HG03064 (cell line): ENCODE data around the gene ADA.
"Not testable (repeated sequence)": the region's sequence is repeated elsewhere in the genome, so short reads cannot be mapped to it uniquely, and the experiment has no call there.

Source experiments
- ATAC-seq: cut with Tn5 transposase; IDR thresholded peaks from one replicate; pipeline ENCODE4 v1.9.1; 2021; ENCODE audit warnings: low read depth; ENCODE audit not compliant: unreplicated experiment

ADA gene

GRCh38 chr20:44606725-44607441, 44.6 kb downstream of the ADA start:
- ATAC-seq = no peak

DNA sequence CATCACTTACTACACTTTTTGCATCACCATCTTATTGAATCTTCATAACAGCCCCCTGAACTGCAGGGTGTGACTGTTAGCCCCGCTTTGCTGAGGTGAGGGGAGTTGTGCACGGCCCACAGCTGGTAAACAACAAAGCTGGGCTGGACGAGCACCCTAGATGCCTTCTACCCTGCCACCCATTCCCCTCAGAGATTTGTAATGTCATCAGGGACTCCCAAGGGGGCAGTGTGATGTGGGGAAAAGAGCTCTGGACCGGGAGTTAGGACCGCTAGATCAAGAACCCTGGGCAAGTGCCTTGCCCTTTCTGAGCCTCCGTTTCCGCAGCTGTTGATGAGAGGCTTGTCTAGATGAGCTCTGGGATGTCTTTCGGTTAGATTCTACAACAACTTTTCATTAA, 48.2 kb downstream of the ADA start:
- no peak for ATAC-seq

DNA sequence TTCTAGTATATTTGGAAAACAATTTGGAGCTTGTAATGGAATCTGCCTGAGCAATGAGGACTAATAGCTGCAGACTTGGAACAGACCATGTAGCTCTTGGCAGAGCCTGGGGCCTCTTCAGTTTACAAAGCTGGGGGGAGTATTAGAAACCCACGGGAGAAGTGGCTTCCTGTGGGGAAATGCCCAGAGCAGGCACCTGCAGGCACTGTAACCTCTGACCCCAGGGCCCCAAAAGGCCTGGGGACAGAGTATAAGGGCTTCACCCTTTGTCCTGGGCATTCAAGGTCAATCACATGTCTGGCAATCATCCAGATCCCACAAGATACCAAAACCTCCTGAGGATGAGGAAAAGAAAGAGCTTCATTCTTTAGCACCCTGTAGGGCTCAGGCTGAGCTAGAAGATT, 49.7 kb downstream of the ADA start:
- ATAC-seq = no peak

GRCh38 chr20:44601236-44601671, 50.2 kb downstream of the ADA start:
- no peak for ATAC-seq

- ATAC-seq = no peak
Measured at GRCh38 chr20:44600758-44601201, 50.7 kb downstream of the ADA start.

GRCh38 chr20:44600301-44600700, 51.2 kb downstream of the ADA start:
- no peak for ATAC-seq

DNA sequence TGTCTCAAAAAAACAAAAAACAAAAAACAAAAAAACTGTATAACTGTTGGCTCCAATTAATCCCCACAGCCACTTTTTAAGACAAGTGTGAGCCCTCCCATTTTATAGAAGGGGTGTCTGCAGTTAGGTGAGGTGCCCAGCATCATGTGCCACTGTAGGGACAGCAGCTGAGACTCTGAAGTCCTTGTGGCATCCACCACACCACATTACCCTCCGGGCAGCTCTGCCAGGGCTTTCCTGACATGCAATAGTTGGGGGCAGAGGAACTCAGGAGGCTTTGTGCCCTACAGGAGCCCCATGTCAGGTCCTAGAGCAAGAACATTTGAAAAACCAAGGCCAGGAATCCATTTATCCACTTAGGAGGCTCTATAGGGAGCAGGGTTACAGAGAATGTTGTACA, 51.8 kb downstream of the ADA start:
- no peak for ATAC-seq

GRCh38 chr20:44598423-44599305, 52.8 kb downstream of the ADA start:
- ATAC-seq = no peak

DNA sequence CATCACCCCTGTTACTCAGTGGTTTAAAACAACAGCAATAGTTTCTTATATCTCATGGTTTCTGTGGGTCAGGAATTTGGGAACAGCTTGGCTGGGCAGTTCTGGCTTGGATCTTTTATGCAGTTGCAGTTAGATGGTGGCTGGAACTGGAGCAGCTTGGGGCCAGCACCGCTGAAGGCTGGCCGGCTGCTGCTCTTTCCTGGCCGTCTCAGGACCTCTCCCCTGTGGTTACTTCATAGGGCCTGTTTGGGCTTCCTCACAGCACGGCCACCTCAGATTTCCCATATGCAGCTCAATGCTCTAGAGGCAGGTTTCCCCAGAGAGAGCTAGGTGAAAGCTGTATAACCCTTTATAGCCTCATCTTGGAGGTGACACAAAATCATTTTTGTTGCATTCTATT, 53.6 kb downstream of the ADA start:
- ATAC-seq = no peak

DNA sequence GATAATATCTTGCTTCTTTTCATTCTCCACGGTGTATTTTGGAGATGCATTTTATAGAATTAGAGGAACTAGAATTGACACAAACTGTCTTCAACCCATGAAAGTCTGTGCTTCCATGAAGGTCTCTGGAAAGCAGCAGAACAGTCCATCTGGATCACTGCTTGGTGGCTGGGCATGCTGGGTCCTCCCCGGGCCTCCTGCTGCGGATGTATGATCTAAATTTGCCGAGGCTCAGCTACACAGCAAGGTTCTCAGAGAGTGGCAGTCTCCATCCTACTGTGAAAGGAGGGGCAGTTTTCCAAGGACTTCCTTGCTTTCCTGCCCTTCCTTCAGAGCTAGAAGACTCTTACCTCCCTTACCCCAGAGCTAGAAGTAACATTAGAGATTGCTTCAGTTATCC, 54.0 kb downstream of the ADA start:
- ATAC-seq = no peak

- ATAC-seq = no peak
Measured at GRCh38 chr20:44596876-44597275, 54.6 kb downstream of the ADA start.

DNA sequence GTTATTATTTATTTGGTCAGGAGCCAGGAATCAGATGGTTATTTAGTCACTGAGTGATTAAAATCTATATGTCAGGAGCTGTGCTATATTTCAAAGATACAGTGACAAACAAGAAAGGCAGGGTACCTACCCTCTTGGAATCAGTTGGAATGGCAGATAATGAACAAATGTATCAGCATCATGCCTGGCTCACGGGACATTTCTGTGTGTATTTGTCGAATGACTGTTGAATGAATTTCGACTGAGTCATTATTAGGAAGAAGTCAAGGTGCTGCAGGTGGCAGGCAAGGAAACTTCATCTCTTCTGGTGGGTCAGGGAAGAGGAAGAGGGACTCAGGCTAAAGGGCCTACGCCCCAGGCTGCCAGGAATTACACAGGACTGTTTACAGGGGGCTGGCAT, 55.5 kb downstream of the ADA start:
- no peak for ATAC-seq

DNA sequence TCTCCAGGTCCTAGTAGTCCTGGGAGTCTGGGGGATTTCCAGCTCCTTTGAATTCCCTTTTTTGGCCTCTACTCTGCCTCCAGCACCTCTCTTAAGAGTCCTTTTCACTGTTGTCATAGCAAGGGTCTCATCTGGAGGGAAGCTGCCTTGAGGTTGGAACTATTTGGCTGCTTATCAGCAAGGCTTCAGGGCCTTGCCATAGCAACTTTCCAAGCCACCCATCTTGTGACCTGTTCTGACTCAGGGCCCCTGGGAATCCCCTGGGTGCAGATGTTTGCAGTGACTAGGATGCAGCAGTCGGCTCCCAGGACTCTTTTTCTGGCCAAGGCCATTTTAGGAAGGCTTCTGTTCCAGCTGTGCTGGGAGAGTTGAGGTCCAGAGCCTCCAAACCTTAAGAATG, 56.8 kb downstream of the ADA start:
- ATAC-seq = no peak

DNA sequence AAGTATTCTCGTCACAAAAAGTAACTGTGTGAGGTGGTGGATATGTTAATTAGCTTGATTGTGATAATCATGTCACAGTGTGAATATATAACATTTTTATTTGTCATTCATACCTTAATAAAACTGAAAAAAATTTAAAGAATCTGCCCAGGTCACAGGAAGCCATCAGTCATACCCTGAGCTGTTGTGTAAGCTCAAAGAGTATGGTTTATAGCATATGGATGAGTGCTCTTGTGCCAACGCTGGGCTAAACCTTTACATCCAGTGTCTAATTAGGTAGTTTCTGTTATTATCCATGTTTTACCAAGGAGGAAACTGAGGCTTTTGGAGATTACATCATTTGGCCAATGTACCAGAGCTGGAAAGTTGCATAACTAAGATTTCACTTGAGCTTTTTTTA, 57.7 kb downstream of the ADA start:
- no peak for ATAC-seq

DNA sequence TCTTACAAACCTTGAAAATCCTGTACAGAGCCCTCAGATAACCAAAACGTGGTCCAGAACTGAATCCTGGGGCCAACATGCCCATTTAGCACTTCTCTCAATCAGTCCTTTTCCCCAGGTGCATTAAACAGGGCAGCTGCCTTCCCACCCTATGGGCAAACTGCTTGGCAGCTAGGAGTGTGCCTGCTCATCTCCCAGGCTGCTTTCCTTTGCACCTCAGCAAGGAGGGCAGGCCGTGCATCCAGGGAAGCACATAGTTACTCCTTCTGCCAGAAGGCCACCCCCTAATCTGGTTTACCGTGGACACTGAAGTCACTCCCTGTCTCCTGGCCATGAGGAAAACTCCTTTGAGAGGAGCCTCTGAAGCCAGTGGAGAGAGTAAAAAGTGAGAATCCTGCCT, 59.1 kb downstream of the ADA start:
- ATAC-seq = no peak

GRCh38 chr20:44590980-44591778, 60.3 kb downstream of the ADA start:
- ATAC-seq = no peak

DNA sequence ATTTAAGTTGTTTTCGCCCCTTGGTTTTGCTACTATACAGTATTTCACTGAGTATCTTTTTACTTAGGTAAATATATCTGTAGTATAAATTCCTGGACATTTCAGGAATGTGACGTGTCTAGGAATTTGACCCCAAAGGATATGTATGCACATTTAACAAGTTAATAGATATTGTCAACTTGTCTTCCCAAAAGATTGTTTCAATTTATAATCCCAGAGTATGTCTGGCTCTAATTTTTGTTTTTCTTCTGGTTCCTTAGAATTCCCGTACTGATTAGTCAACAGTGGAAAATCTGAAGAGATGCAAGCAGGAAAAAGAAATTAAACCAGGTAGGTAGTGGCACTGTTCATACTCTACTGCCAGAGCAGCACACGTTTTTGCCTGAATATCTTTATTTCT, 62.0 kb downstream of the ADA start:
- no peak for ATAC-seq

GRCh38 chr20:44588321-44588720, 63.2 kb downstream of the ADA start:
- ATAC-seq = not testable (repeated sequence)

DNA sequence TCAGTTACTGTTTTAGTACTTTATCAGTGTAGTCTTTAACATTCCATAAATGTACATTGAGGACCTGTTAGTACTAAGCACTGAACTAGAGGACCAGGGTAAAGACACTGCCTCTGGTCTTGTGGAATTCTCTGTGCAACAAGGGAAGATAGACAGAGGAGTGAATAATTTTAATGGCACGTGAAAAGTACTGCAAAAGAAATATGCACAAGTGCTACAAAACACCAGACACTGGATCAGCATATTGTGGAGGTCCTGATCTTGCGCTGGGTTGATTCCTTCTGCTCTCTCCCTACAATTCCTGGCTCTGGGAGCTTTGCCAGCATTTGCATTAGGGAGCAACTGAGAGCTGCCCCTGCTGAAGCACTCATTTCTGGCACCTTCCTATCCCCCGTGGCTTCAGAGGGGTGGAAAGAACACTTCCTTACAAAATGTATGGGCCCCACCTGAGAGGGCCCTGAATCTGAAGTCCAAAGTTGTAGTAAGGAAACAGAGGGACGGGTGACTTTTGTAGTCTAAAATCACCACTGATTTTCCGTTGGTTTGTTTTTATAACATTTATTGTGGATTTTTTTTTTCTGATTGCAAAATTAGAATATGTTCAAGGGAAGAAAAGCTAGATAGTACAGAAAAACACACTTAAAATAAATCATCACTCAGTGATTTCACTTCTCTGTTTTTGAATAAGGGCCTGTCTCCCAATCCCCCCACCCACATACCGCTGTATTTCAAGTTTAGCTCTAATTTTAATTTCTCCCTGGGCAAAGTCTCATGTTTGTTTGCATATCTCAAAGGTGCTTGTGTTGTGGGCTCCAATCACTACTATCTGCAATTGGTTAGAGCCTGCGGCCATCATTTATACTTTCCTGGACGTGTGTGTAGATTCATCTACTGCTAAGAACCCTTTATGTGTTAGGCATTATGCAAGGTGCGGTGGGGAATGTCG, 64.2 kb downstream of the ADA start:
- ATAC-seq = no peak
